A549 (cell line): ENCODE results near the gene BRCC3.

Experiments
- CBX2 ChIP-seq: fragments of 200-600 bp; sonication (generic); IDR thresholded peaks from 2 replicates; pipeline ENCODE4 v1.6.1; 2016; ENCODE audit warnings: low read depth, mild to moderate bottlenecking, borderline replicate concordance
- RFX5 ChIP-seq: fragments of 450-650 bp; IDR thresholded peaks from 2 replicates; pipeline ENCODE4 v1.7.1; 2014; ENCODE audit warnings: antibody characterized with exemption, mild to moderate bottlenecking, moderate library complexity
- ZNF302 ChIP-seq: fragments of 250-450 bp; sonication (Bioruptor Pico); IDR thresholded peaks from 2 replicates; pipeline ENCODE4 v1.9.0; 2021; ENCODE audit warnings: inconsistent platforms, mild to moderate bottlenecking, moderate library complexity
- TF ChIP-seq, protein P1 (sequence below): fragments of >200 bp; sonication (Bioruptor Twin); formaldehyde crosslinking; IDR thresholded peaks from 3 replicates; pipeline ENCODE4 v1.5.1; 2016

DNA sequence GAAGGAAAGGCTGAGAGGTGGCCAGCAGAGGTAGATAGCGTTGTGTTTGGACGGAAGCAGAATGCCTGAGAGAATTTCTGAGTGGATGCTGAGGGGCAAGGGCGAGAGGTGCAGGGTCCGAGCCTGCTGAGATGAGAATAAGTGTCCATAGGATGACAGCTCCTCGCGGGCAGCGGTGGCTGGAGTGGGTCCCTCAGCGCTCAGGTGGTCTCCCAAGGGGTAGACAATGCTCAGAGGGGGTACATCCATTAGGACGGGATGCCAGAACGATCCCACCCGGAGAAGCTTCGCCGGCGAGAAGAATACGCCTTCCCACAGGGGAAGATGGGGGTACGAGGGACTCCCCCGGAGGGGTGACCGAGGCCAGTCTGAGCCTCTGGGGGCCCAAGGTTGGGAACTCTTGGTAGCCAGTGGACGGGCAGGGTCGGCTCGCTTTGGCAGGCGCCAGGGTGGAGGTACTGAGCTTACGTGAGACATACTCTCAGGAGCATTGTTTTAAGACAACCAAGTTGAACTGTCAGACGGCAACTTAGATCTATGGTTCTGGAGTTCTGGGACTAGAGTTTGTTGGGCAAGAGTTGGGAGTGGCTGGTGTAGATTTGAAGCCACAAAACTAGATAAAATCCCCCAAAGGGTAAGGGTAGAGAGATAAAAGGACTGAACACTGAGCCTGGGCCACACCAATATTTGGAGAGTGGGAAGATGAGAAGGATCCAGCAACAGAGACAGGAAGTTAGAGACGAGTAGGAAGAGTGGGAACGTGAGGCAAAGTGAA is 15.8 kb downstream of the BRCC3 start:
- TF ChIP-seq, protein P1, sequence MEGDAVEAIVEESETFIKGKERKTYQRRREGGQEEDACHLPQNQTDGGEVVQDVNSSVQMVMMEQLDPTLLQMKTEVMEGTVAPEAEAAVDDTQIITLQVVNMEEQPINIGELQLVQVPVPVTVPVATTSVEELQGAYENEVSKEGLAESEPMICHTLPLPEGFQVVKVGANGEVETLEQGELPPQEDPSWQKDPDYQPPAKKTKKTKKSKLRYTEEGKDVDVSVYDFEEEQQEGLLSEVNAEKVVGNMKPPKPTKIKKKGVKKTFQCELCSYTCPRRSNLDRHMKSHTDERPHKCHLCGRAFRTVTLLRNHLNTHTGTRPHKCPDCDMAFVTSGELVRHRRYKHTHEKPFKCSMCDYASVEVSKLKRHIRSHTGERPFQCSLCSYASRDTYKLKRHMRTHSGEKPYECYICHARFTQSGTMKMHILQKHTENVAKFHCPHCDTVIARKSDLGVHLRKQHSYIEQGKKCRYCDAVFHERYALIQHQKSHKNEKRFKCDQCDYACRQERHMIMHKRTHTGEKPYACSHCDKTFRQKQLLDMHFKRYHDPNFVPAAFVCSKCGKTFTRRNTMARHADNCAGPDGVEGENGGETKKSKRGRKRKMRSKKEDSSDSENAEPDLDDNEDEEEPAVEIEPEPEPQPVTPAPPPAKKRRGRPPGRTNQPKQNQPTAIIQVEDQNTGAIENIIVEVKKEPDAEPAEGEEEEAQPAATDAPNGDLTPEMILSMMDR = no peak
- TF ChIP-seq ZNF302 (CRISPR knock-in tag) (no peak), CBX2 (no peak), RFX5 (no peak)
